Heart left ventricle (tissue), 16 donors: ENCODE results near the gene WFDC12. TPM values are rescaled to one million over a fixed set of nuclear protein-coding genes. Genes with fewer than 3 reads are reported as not detected.

ENCODE experiments used
- ATAC-seq, 4 donors: fragments of 200-7000 bp; cut with Tn5 transposase; one replicate each; pipeline ENCODE4 v1.9.1; 2020 to 2022; ENCODE audit warnings: moderate library complexity in 4 of 4, mild to moderate bottlenecking in 3 of 4, moderate number of reproducible peaks in 1 of 4
- DNase-seq, 5 donors: peaks; one replicate each; pipeline ENCODE4 v3.0.0-alpha.2; 2020
- H3K27ac ChIP-seq, 12 donors: fragments of 200-600 bp; sonication (generic) in 4 of 12; one replicate each; pipeline versions ENCODE4 v1.5.0 to v1.8.0; 2016 to 2022; ENCODE audit warnings: mild to moderate bottlenecking in 2 of 12
- H3K27me3 ChIP-seq, 9 donors: fragments of 200-600 bp; sonication (generic) in 2 of 9; one replicate each; pipeline versions ENCODE4 v1.5.1 to v1.8.0; 2016 to 2022; ENCODE audit warnings: mild to moderate bottlenecking in 3 of 9
- H3K36me3 ChIP-seq, 9 donors: fragments of 200-600 bp; sonication (generic) in 2 of 9; one replicate each; pipeline versions ENCODE4 v1.5.0 to v1.8.0; 2018 to 2022; ENCODE audit warnings: mild to moderate bottlenecking in 2 of 9
- H3K4me1 ChIP-seq, 12 donors: fragments of 200-600 bp; sonication (generic) in 4 of 12; one replicate each; pipeline versions ENCODE4 v1.5.0 to v1.8.0; 2016 to 2022; ENCODE audit warnings: mild to moderate bottlenecking in 3 of 12
- H3K4me3 ChIP-seq, 12 donors: fragments of 200-600 bp; sonication (generic) in 4 of 12; one replicate each; pipeline versions ENCODE4 v1.5.0 to v1.8.0; 2017 to 2022; ENCODE audit warnings: mild to moderate bottlenecking in 9 of 12, moderate library complexity in 4 of 12
- H3K9me3 ChIP-seq, 12 donors: fragments of 200-600 bp; sonication (generic) in 4 of 12; one replicate each; pipeline versions ENCODE4 v1.5.0 to v1.8.0; 2016 to 2022; ENCODE audit warnings: mild to moderate bottlenecking in 1 of 12
- POLR2A ChIP-seq, 2 donors: fragments of 450-650 bp; IDR thresholded peaks; one replicate each; pipeline ENCODE4 v1.6.1; 2017; ENCODE audit warnings: antibody characterized with exemption in 2 of 2, mild to moderate bottlenecking in 2 of 2, moderate library complexity in 2 of 2
- WGBS, 4 donors: extraction: QIAGEN DNeasy Blood & Tissue Kit in 2 of 4; methylation state at CpG; one replicate each; pipeline versions ENCODE4 v1.1.5 to v1.1.7; 2013 to 2018; 5-methylcytosine and 5-hydroxymethylcytosine counted together
- intact Hi-C, 10 donors: fragments of 100-400 bp; cut with DNase I; formaldehyde crosslinking; loops; one replicate each; pipeline versions ENCODE4 v1.11.1 to v1.14.2; 2022
- polyA plus RNA-seq, 2 donors: library from polyadenylated mRNA; stranded (reverse); fragments of 200-250 nt; gene quantifications; one replicate each; pipeline ENCODE4 v1.2.3, GENCODE V29; 2013
- total RNA-seq, 9 donors: library from RNA; depleted of rRNA in 2 of 9; stranded (reverse); fragments of >200 nt in 2 of 9; fragmentation: NEBNext Ultra II Directional in 3 of 9; extraction: Animal tissue kit (Norgen Biotek cat#: 25700) in 3 of 9; gene quantifications; one replicate each; pipeline versions ENCODE4 v1.1.0 to v1.2.4, GENCODE V29; 2016 to 2023
- TF ChIP-seq, protein P1 (sequence below), 12 donors: fragments of 200-600 bp; sonication (generic) in 4 of 12; IDR thresholded peaks; one replicate each; pipeline versions ENCODE4 v1.5.0 to v1.8.0; 2018 to 2022; ENCODE audit warnings: antibody characterized with exemption in 12 of 12, mild to moderate bottlenecking in 5 of 12
- donor health status: ischemic (EF 13 %, LVEDD 7.1; RV severe dilation, severe dysfunction).
- donor health status: healthy with polysubstance abuse.
- donor health status: DM: no; HTN: yes; CAD: no.
- donor health status: DM: no; HTN: no; CAD: no.
- donor health status: ischemic (EF 25% LVEDD 6.9; RV normal size, moderate dysfunction).
- donor health status: ischemic (EF 25% LVEDD 5.7; RV mildly dilated, moderate dysfunction).
- donor health status: healthy.
- donor health status: DM: yes; HTN: yes; CAD: no.
- donor health status: ischemic (EF 35%, LVEDD 5.7; RV mildly dilated, moderate dysfunction).
- donor health status: nonischemic (EF 11% LVEDD 7.7; RV severe dilation, severe dysfunction).
- donor health status: DM: yes; HTN: yes; CAD: no.
- donor health status: PGD.
- donor health status: ischemic (EF 29% LVEDD 5.4; RV normal size, mild dysfunction).
- donor health status: nonischemic (EF 23%, LVEDD 6.1; RV moderate dilation, normal function).

WFDC12 gene
- total and polyA plus RNA-seq, 11 donors, result not detected

- Histone ChIP-seq H3K27me3 (no peaks in the 10 kb centered on the region), H3K9me3 (peaks cover 0 to 17% (median 2%) of the 10 kb centered on the region in 12 donors), H3K4me3 (no peak overlapping the region), H3K36me3 (peaks cover 0 to 26% (median 14%) of the 10 kb centered on the region in 9 donors), H3K27ac (no peak overlapping the region), H3K4me1 (no peaks in the 10 kb centered on the region)
- no peak for TF ChIP-seq POLR2A (IDR thresholded peaks at IDR 0.05)
- TF ChIP-seq, protein P1, sequence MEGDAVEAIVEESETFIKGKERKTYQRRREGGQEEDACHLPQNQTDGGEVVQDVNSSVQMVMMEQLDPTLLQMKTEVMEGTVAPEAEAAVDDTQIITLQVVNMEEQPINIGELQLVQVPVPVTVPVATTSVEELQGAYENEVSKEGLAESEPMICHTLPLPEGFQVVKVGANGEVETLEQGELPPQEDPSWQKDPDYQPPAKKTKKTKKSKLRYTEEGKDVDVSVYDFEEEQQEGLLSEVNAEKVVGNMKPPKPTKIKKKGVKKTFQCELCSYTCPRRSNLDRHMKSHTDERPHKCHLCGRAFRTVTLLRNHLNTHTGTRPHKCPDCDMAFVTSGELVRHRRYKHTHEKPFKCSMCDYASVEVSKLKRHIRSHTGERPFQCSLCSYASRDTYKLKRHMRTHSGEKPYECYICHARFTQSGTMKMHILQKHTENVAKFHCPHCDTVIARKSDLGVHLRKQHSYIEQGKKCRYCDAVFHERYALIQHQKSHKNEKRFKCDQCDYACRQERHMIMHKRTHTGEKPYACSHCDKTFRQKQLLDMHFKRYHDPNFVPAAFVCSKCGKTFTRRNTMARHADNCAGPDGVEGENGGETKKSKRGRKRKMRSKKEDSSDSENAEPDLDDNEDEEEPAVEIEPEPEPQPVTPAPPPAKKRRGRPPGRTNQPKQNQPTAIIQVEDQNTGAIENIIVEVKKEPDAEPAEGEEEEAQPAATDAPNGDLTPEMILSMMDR (IDR thresholded peaks at IDR 0.05), result no peak
- intact Hi-C loops, result no loop called here
- DNase-seq, result no peak
- 38 to 60% (median 48%) methylated on average over 2 of the region's 2 CpGs for WGBS, 4 donors
- no peak for ATAC-seq
These were observed 39.0 kb downstream of the WFDC12 start for GRCh38 chr20:45085289-45085688.

GRCh38 chr20:45083127-45083526 is 41.1 kb downstream of the WFDC12 start:
- H3K27ac ChIP-seq, result no peak overlapping the region
- TF ChIP-seq, protein P1 (IDR thresholded peaks at IDR 0.05), result no peak
- no peak for TF ChIP-seq POLR2A (IDR thresholded peaks at IDR 0.05)
- no peak overlapping the region for H3K4me3 ChIP-seq
- intact Hi-C loops, result no loop called here
- whole genome bisulfite sequencing, 4 donors, result 94 to 97% (median 96%) methylated on average over 1 of the region's 1 CpG
- H3K4me1 ChIP-seq, result no peaks in the 10 kb centered on the region
- no peaks in the 10 kb centered on the region for H3K27me3 ChIP-seq
- DNase-seq (no peak), ATAC-seq (no peak)
- peaks cover 0 to 17% (median 2%) of the 10 kb centered on the region in 12 donors for H3K9me3 ChIP-seq
- H3K36me3 ChIP-seq, result peaks cover 0 to 48% (median 35%) of the 10 kb centered on the region in 9 donors

DNA sequence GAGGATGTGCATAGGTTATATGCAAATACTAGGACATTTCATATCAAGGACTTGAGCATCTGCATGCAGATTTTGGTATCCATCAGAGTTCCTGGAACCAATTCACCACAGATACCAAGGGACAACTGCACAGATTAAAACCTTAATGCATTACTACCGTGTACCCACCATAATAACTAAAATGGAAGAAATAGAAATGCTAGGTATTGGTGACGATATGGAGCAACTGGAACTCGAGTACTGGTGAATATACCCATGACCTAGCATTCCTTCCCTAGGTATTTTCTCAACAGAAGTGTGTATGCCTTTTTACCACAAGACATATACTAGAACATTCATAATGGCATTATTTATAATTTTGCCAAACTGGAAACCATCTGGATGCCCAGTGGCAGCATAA is 41.8 kb downstream of the WFDC12 start:
- DNase-seq, result no peak

DNA sequence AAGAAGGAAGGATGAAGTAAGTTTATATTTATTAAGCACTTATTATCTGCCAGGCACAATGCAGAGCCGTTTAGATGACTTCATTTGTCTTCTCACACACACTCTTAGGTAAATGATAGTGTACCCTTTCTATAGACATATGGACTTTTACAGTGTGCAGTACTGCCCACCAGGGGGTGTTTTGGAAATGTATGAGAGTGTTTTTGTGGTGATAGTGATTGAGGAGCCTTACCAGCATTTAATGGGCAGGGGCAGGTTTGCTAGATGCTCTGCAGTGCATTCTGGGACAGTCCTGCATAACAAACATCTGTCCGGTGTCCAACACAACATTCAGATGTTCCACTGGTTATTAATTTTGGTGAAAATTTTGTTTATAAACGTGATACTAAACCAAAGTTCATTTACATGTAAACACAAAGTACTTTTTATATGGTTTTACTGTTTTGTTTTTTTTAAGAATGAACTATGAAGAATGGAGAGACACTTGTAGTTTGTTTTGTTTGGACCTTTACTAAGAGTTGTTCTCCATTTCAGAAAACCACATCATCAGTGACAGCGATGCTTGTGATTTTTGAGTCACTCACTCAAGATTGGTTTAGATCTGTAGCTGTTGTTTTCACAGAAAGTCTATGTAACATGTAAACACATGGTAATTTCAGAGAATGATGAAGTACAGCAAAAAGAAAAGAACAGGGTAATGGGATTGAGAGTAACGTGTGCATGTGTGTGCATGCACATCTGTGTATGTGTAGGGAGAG is 43.2 kb downstream of the WFDC12 start:
- Histone ChIP-seq H3K36me3 (peaks cover 0 to 68% (median 56%) of the 10 kb centered on the region in 9 donors), H3K27me3 (no peaks in the 10 kb centered on the region), H3K4me1 (no peaks in the 10 kb centered on the region), H3K9me3 (peaks cover 0 to 17% (median 2%) of the 10 kb centered on the region in 12 donors), H3K4me3 (no peak overlapping the region), H3K27ac (no peak overlapping the region)
- DNase-seq, result no peak
- intact Hi-C loops, result no loop called here
- TF ChIP-seq, protein P1 (IDR thresholded peaks at IDR 0.05), result peak in 2 of 12 donors; percentile 11 to 17
- TF ChIP-seq POLR2A (IDR thresholded peaks at IDR 0.05), result no peak
- WGBS, 4 donors, result 85 to 87% (median 87%) methylated on average over 5 of the region's 5 CpGs
- ATAC-seq, result no peak

More for the DNA sequence above, 41.8 kb downstream of the WFDC12 start:
- no peak overlapping the region for H3K4me3 ChIP-seq
- TF ChIP-seq, protein P1 (IDR thresholded peaks at IDR 0.05), result no peak
- no peak for TF ChIP-seq POLR2A (IDR thresholded peaks at IDR 0.05)
- peaks cover 0 to 54% (median 42%) of the 10 kb centered on the region in 9 donors for H3K36me3 ChIP-seq
- no peak overlapping the region for H3K27ac ChIP-seq
- H3K4me1 ChIP-seq, result no peaks in the 10 kb centered on the region
- peaks cover 0 to 17% (median 2%) of the 10 kb centered on the region in 12 donors for H3K9me3 ChIP-seq
- 96 to 99% (median 98%) methylated on average over 3 of the region's 3 CpGs for WGBS, 4 donors
- ATAC-seq, result no peak
- intact Hi-C loops, result no loop called here
- H3K27me3 ChIP-seq, result no peaks in the 10 kb centered on the region
